ENCODE data around the gene KNSTRN. TPM values are rescaled to one million over a fixed set of nuclear protein-coding genes. Genes with fewer than 3 reads are reported as not detected.

The KNSTRN gene
- total and polyA plus RNA-seq, 3 donors from 2014 or later: 39.6 to 125 (median 66.9) TPM

DNA sequence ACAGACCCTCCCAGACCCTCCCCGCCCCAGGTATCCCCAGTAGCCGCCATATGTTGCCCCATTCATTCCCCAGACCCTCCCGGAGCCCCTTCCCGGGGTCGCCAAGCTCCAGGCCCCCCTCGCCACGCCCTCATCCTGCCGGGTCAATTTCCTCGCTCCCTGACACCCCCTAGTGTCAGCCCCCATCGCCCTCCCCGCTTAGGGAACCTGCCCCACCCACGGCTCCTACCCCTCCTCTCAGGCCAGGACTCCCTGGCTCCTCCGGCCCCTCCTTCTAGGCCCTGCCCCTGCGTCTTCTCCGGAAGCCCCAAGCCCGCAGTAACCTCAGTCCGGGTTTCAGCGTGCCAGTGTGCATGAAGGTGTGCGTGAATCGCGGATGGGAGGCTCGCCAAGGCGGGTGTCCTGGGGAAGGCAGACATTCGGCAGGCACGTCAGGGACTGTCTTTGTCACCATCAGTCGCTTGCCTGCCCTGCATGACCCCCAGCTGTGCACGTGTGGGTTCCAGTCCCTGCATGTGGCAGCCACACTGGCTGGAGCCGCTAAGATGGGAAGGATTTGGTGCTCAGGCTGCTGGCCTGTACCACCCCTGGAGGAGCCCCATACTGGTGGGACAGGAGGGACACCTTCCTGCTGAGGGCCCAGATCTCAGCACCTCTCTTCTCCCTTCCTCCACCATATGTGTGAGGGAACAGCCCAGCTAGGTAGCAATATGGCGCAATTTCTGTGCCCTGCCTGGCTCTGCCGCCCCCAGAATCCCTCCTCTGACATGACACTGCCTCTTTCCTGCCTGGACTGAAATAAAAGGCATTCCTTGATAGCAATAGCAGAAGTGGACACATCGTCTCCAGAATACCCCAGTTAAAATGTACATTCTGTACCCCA is 23.8 kb upstream of the KNSTRN start:
- TF ChIP-seq, protein P1, sequence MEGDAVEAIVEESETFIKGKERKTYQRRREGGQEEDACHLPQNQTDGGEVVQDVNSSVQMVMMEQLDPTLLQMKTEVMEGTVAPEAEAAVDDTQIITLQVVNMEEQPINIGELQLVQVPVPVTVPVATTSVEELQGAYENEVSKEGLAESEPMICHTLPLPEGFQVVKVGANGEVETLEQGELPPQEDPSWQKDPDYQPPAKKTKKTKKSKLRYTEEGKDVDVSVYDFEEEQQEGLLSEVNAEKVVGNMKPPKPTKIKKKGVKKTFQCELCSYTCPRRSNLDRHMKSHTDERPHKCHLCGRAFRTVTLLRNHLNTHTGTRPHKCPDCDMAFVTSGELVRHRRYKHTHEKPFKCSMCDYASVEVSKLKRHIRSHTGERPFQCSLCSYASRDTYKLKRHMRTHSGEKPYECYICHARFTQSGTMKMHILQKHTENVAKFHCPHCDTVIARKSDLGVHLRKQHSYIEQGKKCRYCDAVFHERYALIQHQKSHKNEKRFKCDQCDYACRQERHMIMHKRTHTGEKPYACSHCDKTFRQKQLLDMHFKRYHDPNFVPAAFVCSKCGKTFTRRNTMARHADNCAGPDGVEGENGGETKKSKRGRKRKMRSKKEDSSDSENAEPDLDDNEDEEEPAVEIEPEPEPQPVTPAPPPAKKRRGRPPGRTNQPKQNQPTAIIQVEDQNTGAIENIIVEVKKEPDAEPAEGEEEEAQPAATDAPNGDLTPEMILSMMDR (IDR thresholded peaks at IDR 0.05): no peak
- no peak for TF ChIP-seq POLR2A (IDR thresholded peaks at IDR 0.05)
- WGBS, 2 donors: 10 to 13% methylated on average over 16 to 31 of the region's 31 CpGs
- Histone ChIP-seq H3K36me3 (ENCODE audit: low read depth, missing control alignments) (no peaks in the 10 kb centered on the region), H3K9me3 (no peaks in the 10 kb centered on the region), H3K27me3 (no peaks in the 10 kb centered on the region), H3K4me1 (peaks cover 13% of the 10 kb centered on the region), H3K4me3 (peak overlapping the region; percentile 38 to 57), H3K27ac (no peak overlapping the region)
- intact Hi-C loops (cut with DNase I; ENCODE audit: low total_unique reads): no loop called here
- DNase-seq: no peak

DNA sequence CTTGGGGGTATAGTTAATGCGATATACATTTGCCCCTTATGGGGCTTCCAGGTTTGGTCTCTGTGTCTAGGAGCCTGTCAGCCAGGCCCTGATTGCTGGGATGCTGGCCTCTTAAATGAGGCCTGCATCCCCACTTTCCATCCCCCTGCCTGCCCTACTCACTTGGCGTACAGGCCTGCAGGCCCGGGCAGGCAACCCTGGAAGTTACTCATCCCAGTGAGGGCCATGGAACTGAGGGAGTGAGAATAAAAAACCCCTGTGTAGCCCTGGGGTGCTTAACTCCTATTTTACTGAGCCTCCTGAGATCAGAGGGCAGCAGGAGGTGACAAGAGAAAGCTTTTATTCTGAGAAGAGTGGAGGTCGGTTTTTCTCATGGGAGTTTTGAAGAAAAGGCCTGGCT is 22.5 kb upstream of the KNSTRN start:
- 89 to 95% methylated on average over 4 of the region's 4 CpGs for WGBS, 2 donors
- Histone ChIP-seq H3K27ac (no peak overlapping the region), H3K4me3 (no peak overlapping the region), H3K9me3 (no peaks in the 10 kb centered on the region), H3K27me3 (no peaks in the 10 kb centered on the region), H3K4me1 (peaks cover 4% of the 10 kb centered on the region), H3K36me3 (ENCODE audit: low read depth, missing control alignments) (no peaks in the 10 kb centered on the region)
- TF ChIP-seq, protein P1 (IDR thresholded peaks at IDR 0.05): no peak
- no peak for TF ChIP-seq POLR2A (IDR thresholded peaks at IDR 0.05)
- no peak for DNase-seq
- intact Hi-C loops (cut with DNase I; ENCODE audit: low total_unique reads): loop anchor here (10.0 kb wide), 1 partner anchor 55 kb away; no protein-coding TSS in a partner anchor

DNA sequence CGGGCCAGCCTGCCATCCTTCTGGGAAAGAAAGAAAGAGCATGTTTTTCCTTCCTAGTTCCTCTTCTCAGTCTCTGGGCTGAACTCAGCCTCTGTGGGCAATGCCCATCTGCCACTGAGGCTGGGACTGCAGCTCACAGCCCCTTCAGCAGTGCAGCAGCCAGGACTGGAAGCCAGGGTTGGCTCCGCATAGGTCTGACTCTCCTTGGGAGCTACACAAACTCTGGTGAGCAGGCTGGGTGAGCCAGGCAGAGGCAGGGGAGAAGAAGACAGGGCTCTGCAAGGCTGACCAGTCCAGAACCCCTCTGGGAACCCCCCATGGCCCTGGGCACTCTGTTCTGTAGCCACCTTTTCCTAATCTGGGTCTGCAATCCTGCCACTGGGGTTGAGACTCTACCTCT is 20.9 kb upstream of the KNSTRN start:
- intact Hi-C loops (cut with DNase I; ENCODE audit: low total_unique reads): loop anchor here (10.0 kb wide), 1 partner anchor 53 kb away; no protein-coding TSS in a partner anchor
- Histone ChIP-seq H3K9me3 (no peaks in the 10 kb centered on the region), H3K27me3 (no peaks in the 10 kb centered on the region), H3K36me3 (ENCODE audit: low read depth, missing control alignments) (no peaks in the 10 kb centered on the region), H3K27ac (no peak overlapping the region), H3K4me3 (no peak overlapping the region), H3K4me1 (peaks cover 4% of the 10 kb centered on the region)
- no peak for DNase-seq
- TF ChIP-seq, protein P1 (IDR thresholded peaks at IDR 0.05): no peak
- no peak for TF ChIP-seq POLR2A (IDR thresholded peaks at IDR 0.05)
- WGBS, 2 donors: 78 to 86% methylated on average over 2 of the region's 2 CpGs

DNA sequence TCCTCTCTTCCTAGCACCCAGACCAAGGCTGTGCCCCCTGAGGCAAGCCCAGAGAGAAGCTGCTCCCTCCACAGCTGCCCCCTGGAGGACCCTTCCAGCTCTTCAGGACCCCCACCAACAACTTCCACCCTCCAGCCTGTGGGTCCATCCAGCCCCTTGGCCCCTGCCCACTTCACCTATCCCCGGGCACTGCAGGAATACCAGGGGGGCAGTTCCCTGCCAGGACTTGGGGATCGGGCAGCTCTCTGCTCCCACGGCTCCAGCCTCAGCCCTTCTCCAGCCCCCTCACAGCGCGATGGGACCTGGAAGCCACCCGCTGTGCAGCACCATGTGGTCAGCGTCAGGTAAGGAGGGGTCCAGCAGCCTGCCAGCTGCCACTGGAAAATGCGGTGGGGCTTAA is 18.9 kb upstream of the KNSTRN start:
- intact Hi-C loops (cut with DNase I; ENCODE audit: low total_unique reads): loop anchor here (10.0 kb wide), 1 partner anchor 51 kb away; no protein-coding TSS in a partner anchor
- peaks cover under 1% of the 10 kb centered on the region for H3K4me1 ChIP-seq
- H3K27ac ChIP-seq: no peak overlapping the region
- no peaks in the 10 kb centered on the region for H3K9me3 ChIP-seq
- H3K4me3 ChIP-seq: no peak overlapping the region
- no peaks in the 10 kb centered on the region for H3K27me3 ChIP-seq
- no peak for DNase-seq
- no peaks in the 10 kb centered on the region for H3K36me3 ChIP-seq (ENCODE audit: low read depth, missing control alignments)
- WGBS, 2 donors: 89 to 92% methylated on average over 8 of the region's 8 CpGs
- TF ChIP-seq, protein P1 (IDR thresholded peaks at IDR 0.05): no peak
- TF ChIP-seq POLR2A (IDR thresholded peaks at IDR 0.05): no peak
